Hepatocyte (in vitro differentiated cells): ENCODE data around the gene COL5A1. TPM values are rescaled to one million over a fixed set of nuclear protein-coding genes. Genes with fewer than 3 reads are reported as not detected.

Experiments
- DNase-seq: peaks from one replicate; pipeline ENCODE4 v3.0.0-alpha.2; 2016; ENCODE audit warnings: low spot score
- H2AFZ ChIP-seq: fragments of 200-600 bp; sonication (generic); 2 replicates; pipeline ENCODE4 v1.6.0; 2016; ENCODE audit warnings: antibody characterized with exemption, mild to moderate bottlenecking
- H3K27ac ChIP-seq: fragments of 200-600 bp; sonication (generic); 2 replicates; pipeline ENCODE4 v1.5.1; 2016; ENCODE audit warnings: mild to moderate bottlenecking
- H3K27me3 ChIP-seq: fragments of 200-600 bp; sonication (generic); 2 replicates; pipeline ENCODE4 v1.6.1; 2016
- H3K36me3 ChIP-seq: fragments of 200-600 bp; sonication (generic); replicated peaks from 2 replicates; pipeline ENCODE4 v1.5.1; 2016; ENCODE audit warnings: low read depth; ENCODE audit not compliant: insufficient read depth
- H3K4me1 ChIP-seq: fragments of 200-600 bp; sonication (generic); 2 replicates; pipeline ENCODE4 v1.5.1; 2016; ENCODE audit warnings: mild to moderate bottlenecking, moderate library complexity; ENCODE audit not compliant: insufficient read depth
- H3K4me2 ChIP-seq: fragments of 200-600 bp; sonication (generic); 2 replicates; pipeline ENCODE4 v1.6.0; 2016
- H3K4me3 ChIP-seq: fragments of 200-600 bp; sonication (generic); 2 replicates; pipeline ENCODE4 v1.5.1; 2016; ENCODE audit warnings: mild to moderate bottlenecking
- H3K79me2 ChIP-seq: fragments of 200-600 bp; sonication (generic); 2 replicates; pipeline ENCODE4 v1.6.0; 2017; ENCODE audit warnings: mild to moderate bottlenecking
- H3K9me2 ChIP-seq: fragments of 200-600 bp; sonication (generic); replicated peaks from 2 replicates; pipeline ENCODE4 v1.6.0; 2017; ENCODE audit warnings: mild to moderate bottlenecking; ENCODE audit not compliant: insufficient read depth
- H3K9me3 ChIP-seq: fragments of 200-600 bp; sonication (generic); 2 replicates; pipeline ENCODE4 v1.5.1; 2016; ENCODE audit warnings: low read depth, mild to moderate bottlenecking
- H4K20me1 ChIP-seq: fragments of 200-600 bp; sonication (generic); 2 replicates; pipeline ENCODE4 v1.6.0; 2016; ENCODE audit warnings: mild to moderate bottlenecking; ENCODE audit not compliant: insufficient read depth, poor library complexity, severe bottlenecking
- CTCF ChIP-seq: fragments of 200-600 bp; sonication (generic); IDR thresholded peaks from 2 replicates; pipeline ENCODE4 v1.5.1; 2016; ENCODE audit warnings: antibody characterized with exemption, mild to moderate bottlenecking; ENCODE audit not compliant: poor library complexity
- EZH2 ChIP-seq: fragments of 200-600 bp; sonication (generic); IDR thresholded peaks from 2 replicates; pipeline ENCODE4 v1.6.1; 2016; ENCODE audit warnings: antibody characterized with exemption, mild to moderate bottlenecking, borderline replicate concordance
- EZH2phosphoT487 ChIP-seq: fragments of 200-600 bp; sonication (generic); IDR thresholded peaks from one replicate; pipeline ENCODE4 v1.6.1; 2018; ENCODE audit warnings: antibody characterized with exemption, mild to moderate bottlenecking, low read depth, moderate library complexity; ENCODE audit not compliant: unreplicated experiment, severe bottlenecking
- WGBS: methylation state at CpG from one replicate; pipeline ENCODE4 v1.1.6; 2016; ENCODE audit warnings: low lambda C conversion rate; ENCODE audit errors: missing lambda C conversion rate; 5-methylcytosine and 5-hydroxymethylcytosine counted together
- polyA plus RNA-seq: library from polyadenylated mRNA; unstranded; fragments of >200 nt; fragmentation: Nextera tagmentation; extraction: Ambion mirVana; gene quantifications from 2 replicates; pipeline ENCODE4 v1.2.1, GENCODE V29; 2016
- total RNA-seq: library from RNA; depleted of rRNA; stranded (reverse); fragments of >200 nt; gene quantifications from 2 replicates; pipeline ENCODE4 v1.2.3, GENCODE V29; 2014

The COL5A1 gene
- total and polyA plus RNA-seq, 2 experiments from 2014 or later: 342 to 347 TPM

- no peak overlapping the region for H2AFZ ChIP-seq
- no peak overlapping the region for H3K4me3 ChIP-seq
- DNase-seq: no peak
- peak overlapping the region; percentile 98 for H3K27ac ChIP-seq
- H3K4me1 ChIP-seq: peaks cover 50% of the 10 kb centered on the region
- no peaks in the 10 kb centered on the region for H3K36me3 ChIP-seq
- 70% methylated on average over 27 of the region's 32 CpGs for WGBS
- H3K4me2 ChIP-seq: peak overlapping the region; percentile 20
- TF ChIP-seq EZH2: no peak
- TF ChIP-seq CTCF: no peak
- no peak for TF ChIP-seq EZH2phosphoT487
- no peaks in the 10 kb centered on the region for H3K9me3 ChIP-seq
- H3K27me3 ChIP-seq: no peaks in the 10 kb centered on the region
- H3K9me2 ChIP-seq: no peaks in the 10 kb centered on the region
- H4K20me1 ChIP-seq: peaks cover 52% of the 10 kb centered on the region
- H3K79me2 ChIP-seq: peaks cover 59% of the 10 kb centered on the region
Measured at GRCh38 chr9:134707731-134708671, 66.4 kb downstream of the COL5A1 start.

- TF ChIP-seq EZH2phosphoT487: no peak
- no peak for TF ChIP-seq CTCF
- TF ChIP-seq EZH2: no peak
- no peak for DNase-seq
- no peak overlapping the region for H3K4me2 ChIP-seq
- H3K9me2 ChIP-seq: no peaks in the 10 kb centered on the region
- no peaks in the 10 kb centered on the region for H3K9me3 ChIP-seq
- no peak overlapping the region for H2AFZ ChIP-seq
- peaks cover 48% of the 10 kb centered on the region for H4K20me1 ChIP-seq
- WGBS: 86% methylated on average over 11 of the region's 11 CpGs
- H3K79me2 ChIP-seq: peaks cover 65% of the 10 kb centered on the region
- H3K4me3 ChIP-seq: no peak overlapping the region
- peak overlapping the region; percentile 98 for H3K27ac ChIP-seq
- H3K36me3 ChIP-seq: no peaks in the 10 kb centered on the region
- H3K4me1 ChIP-seq: peaks cover 46% of the 10 kb centered on the region
- H3K27me3 ChIP-seq: no peaks in the 10 kb centered on the region
Measured at GRCh38 chr9:134708672-134709038, 67.1 kb downstream of the COL5A1 start.

GRCh38 chr9:134709512-134710270, 68.1 kb downstream of the COL5A1 start:
- 86% methylated on average over 28 of the region's 29 CpGs for WGBS
- Histone ChIP-seq H3K27me3 (no peaks in the 10 kb centered on the region), H3K4me2 (no peak overlapping the region), H3K27ac (peak overlapping the region; percentile 98), H3K9me2 (no peaks in the 10 kb centered on the region), H2AFZ (no peak overlapping the region), H3K79me2 (peaks cover 63% of the 10 kb centered on the region), H3K36me3 (no peaks in the 10 kb centered on the region), H3K4me3 (no peak overlapping the region), H3K9me3 (no peaks in the 10 kb centered on the region), H3K4me1 (peaks cover 36% of the 10 kb centered on the region), H4K20me1 (peaks cover 47% of the 10 kb centered on the region)
- TF ChIP-seq EZH2phosphoT487: no peak
- TF ChIP-seq EZH2: no peak
- no peak for TF ChIP-seq CTCF
- DNase-seq: peak; percentile 73
